GM19324 (cell line): ENCODE measurements around the gene GDNF.

Source experiments
- ATAC-seq: cut with Tn5 transposase; IDR thresholded peaks from one replicate; pipeline ENCODE4 v1.9.1; 2021; ENCODE audit warnings: mild to moderate bottlenecking, moderate library complexity; ENCODE audit not compliant: unreplicated experiment, low FRiP score

Gene GDNF

GRCh38 chr5:37849641-37850040 is 9.8 kb upstream of the GDNF start:
- ATAC-seq = no peak

GRCh38 chr5:37847978-37848425 is 8.2 kb upstream of the GDNF start:
- no peak for ATAC-seq

GRCh38 chr5:37846786-37847310 is 7.0 kb upstream of the GDNF start:
- ATAC-seq = no peak

GRCh38 chr5:37844009-37844408 is 4.2 kb upstream of the GDNF start:
- no peak for ATAC-seq

GRCh38 chr5:37842048-37842447 is 2.2 kb upstream of the GDNF start:
- no peak for ATAC-seq

- ATAC-seq = no peak
Measured at GRCh38 chr5:37841203-37841602, 1.4 kb upstream of the GDNF start.

- no peak for ATAC-seq
Measured at GRCh38 chr5:37840053-37841034, 503 bp upstream of the GDNF start.

GRCh38 chr5:37838933-37839341 is 904 bp downstream of the GDNF start:
- no peak for ATAC-seq

- no peak for ATAC-seq
Measured at GRCh38 chr5:37838152-37838932, 1.5 kb downstream of the GDNF start.

- peak; percentile 76 for ATAC-seq
Measured at GRCh38 chr5:37837414-37838032, 2.3 kb downstream of the GDNF start.

GRCh38 chr5:37836592-37837413 is 3.0 kb downstream of the GDNF start:
- ATAC-seq = peak; percentile 14

- no peak for ATAC-seq
Measured at GRCh38 chr5:37836235-37836591, 3.6 kb downstream of the GDNF start.

- no peak for ATAC-seq
Measured at GRCh38 chr5:37835380-37835973, 4.4 kb downstream of the GDNF start.

GRCh38 chr5:37834542-37835379 is 5.1 kb downstream of the GDNF start:
- no peak for ATAC-seq

GRCh38 chr5:37833990-37834389 is 5.9 kb downstream of the GDNF start:
- ATAC-seq = no peak

- no peak for ATAC-seq
Measured at GRCh38 chr5:37831821-37832534, 7.9 kb downstream of the GDNF start.

GRCh38 chr5:37830348-37830747 is 9.5 kb downstream of the GDNF start:
- no peak for ATAC-seq

GRCh38 chr5:37825334-37825915 is 14.4 kb downstream of the GDNF start:
- no peak for ATAC-seq
